Suprapubic skin (tissue), 4 donors: ENCODE measurements around the gene ARHGAP42.

Source experiments
- POLR2A ChIP-seq, 2 donors: fragments of 450-650 bp; IDR thresholded peaks; one replicate each; pipeline ENCODE4 v1.6.1; 2017; ENCODE audit warnings: antibody characterized with exemption in 2 of 2, mild to moderate bottlenecking in 2 of 2, moderate library complexity in 2 of 2
- POLR2AphosphoS5 ChIP-seq, 3 donors: sonication (generic); formaldehyde crosslinking; IDR thresholded peaks; one replicate each; pipeline ENCODE4 v1.6.1; 2017; ENCODE audit warnings: antibody characterized with exemption in 3 of 3
- TF ChIP-seq, protein P1 (sequence below), 2 donors: fragments of 200-600 bp in 1 of 2; fragments of 450-650 bp in 1 of 2; sonication (generic) in 1 of 2; IDR thresholded peaks; one replicate each; pipeline ENCODE4 v1.5.1; 2016 to 2019; ENCODE audit warnings: antibody characterized with exemption in 2 of 2, mild to moderate bottlenecking in 1 of 2, moderate library complexity in 1 of 2

DNA sequence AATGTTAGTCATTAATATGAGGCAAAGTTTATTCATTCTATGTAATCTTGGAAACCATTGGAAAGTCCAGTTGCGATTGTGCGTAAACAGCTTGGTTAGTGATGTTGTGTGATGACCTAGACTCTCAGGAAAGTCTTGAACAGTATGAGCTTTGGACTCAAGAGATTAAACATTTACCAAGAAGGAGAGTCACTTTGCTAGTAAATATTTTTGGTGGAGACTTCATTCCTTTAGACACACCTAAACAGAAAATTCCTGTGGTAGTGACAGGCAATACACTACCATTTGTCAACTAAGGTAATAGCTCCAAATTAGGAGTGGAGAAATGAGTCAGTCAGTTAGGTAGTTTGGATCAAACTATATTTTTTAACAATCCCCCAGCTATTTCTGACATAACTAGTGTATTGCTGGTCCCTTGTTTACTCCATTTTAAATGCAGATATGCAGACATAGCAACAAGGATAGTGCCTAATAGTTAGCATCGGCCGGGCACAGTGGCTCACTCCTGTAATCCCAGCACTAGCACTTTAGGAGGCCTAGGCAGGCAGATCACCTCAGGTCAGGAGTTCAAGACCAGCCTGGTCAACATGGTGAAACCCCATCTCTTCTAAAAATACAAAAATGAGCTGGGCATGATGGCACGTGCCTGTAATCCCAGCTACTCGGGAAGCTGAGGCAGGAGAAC is 89.3 kb downstream of the ARHGAP42 start:
- TF ChIP-seq, protein P1, sequence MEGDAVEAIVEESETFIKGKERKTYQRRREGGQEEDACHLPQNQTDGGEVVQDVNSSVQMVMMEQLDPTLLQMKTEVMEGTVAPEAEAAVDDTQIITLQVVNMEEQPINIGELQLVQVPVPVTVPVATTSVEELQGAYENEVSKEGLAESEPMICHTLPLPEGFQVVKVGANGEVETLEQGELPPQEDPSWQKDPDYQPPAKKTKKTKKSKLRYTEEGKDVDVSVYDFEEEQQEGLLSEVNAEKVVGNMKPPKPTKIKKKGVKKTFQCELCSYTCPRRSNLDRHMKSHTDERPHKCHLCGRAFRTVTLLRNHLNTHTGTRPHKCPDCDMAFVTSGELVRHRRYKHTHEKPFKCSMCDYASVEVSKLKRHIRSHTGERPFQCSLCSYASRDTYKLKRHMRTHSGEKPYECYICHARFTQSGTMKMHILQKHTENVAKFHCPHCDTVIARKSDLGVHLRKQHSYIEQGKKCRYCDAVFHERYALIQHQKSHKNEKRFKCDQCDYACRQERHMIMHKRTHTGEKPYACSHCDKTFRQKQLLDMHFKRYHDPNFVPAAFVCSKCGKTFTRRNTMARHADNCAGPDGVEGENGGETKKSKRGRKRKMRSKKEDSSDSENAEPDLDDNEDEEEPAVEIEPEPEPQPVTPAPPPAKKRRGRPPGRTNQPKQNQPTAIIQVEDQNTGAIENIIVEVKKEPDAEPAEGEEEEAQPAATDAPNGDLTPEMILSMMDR (IDR thresholded peaks at IDR 0.05), result no peak
- no peak for TF ChIP-seq POLR2A (IDR thresholded peaks at IDR 0.05)
- no peak for TF ChIP-seq POLR2AphosphoS5 (IDR thresholded peaks at IDR 0.05)
